ENCODE measurements around the gene EXOC7.

DNA sequence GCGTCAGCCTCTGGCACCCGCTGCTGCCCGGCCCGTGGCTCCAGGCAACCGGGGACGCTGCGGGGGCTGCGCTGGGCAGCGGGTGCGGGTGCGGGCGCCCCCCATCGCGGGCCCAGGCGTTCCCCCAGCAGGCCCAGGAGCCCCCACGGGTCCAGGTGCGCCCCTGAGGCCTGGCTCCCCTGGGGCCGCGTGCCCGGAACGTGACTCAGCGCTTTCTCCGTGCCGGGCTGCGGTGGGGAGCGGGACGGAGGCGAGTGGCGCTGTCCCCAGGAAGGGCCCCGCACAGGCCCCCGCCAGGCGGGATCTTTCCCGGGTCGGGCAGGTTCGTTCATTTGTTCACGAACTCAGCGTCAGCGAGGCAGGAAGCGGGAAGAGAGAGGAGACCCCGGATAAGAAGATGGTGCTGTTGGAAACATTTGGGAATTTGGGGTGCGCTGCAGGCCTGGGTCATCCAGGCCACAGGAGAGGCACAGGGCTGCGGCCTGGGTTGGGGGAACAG is 18.4 kb upstream of the EXOC7 start:
- TF ChIP-seq POLR2A (IDR thresholded peaks at IDR 0.05; ENCODE audit: borderline replicate concordance, extremely low read depth, insufficient read depth, insufficient read length) = no peak
- no peak for TF ChIP-seq SRF (IDR thresholded peaks at IDR 0.05; ENCODE audit: low read depth)
- TF ChIP-seq EZH2 (IDR thresholded peaks at IDR 0.05) = no peak
- TF ChIP-seq, protein P1, sequence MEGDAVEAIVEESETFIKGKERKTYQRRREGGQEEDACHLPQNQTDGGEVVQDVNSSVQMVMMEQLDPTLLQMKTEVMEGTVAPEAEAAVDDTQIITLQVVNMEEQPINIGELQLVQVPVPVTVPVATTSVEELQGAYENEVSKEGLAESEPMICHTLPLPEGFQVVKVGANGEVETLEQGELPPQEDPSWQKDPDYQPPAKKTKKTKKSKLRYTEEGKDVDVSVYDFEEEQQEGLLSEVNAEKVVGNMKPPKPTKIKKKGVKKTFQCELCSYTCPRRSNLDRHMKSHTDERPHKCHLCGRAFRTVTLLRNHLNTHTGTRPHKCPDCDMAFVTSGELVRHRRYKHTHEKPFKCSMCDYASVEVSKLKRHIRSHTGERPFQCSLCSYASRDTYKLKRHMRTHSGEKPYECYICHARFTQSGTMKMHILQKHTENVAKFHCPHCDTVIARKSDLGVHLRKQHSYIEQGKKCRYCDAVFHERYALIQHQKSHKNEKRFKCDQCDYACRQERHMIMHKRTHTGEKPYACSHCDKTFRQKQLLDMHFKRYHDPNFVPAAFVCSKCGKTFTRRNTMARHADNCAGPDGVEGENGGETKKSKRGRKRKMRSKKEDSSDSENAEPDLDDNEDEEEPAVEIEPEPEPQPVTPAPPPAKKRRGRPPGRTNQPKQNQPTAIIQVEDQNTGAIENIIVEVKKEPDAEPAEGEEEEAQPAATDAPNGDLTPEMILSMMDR (IDR thresholded peaks at IDR 0.05 in 2 of 3, conservative IDR thresholded peaks at IDR 0.05 in 1 of 3; ENCODE audit: borderline replicate concordance in 1 of 3, insufficient read depth in 1 of 3, low read depth in 2 of 3, low read length in 2 of 3) = no peak
- TF ChIP-seq EZH2phosphoT487 (IDR thresholded peaks at IDR 0.05; ENCODE audit: borderline replicate concordance) = no peak
- no peak for TF ChIP-seq RAD21 (IDR thresholded peaks at IDR 0.05; ENCODE audit: low read depth)
- no peak for TF ChIP-seq POLR2AphosphoS5 (IDR thresholded peaks at IDR 0.05; ENCODE audit: low read depth, low read length)
